ENCODE data around the gene LPP.

DNA sequence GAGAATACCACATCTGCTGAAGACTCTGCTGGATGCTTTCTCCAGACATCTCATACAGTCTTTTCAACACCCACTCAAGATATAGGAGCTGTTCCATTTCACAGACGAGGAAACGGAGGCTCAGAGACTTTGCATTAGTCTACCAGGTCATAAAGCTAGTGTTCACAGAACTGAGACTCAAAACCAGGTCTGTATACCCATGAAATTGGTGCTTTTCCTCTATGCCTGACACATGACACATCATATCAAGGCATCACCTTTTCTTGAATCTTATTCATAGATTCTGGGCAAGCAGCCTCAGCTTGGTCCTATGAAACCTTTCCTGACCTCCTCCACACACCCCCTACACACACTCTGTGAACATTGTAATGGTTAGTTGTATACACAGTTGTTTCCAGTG lies 101.2 kb downstream of the LPP start:
- TF ChIP-seq, protein P1, sequence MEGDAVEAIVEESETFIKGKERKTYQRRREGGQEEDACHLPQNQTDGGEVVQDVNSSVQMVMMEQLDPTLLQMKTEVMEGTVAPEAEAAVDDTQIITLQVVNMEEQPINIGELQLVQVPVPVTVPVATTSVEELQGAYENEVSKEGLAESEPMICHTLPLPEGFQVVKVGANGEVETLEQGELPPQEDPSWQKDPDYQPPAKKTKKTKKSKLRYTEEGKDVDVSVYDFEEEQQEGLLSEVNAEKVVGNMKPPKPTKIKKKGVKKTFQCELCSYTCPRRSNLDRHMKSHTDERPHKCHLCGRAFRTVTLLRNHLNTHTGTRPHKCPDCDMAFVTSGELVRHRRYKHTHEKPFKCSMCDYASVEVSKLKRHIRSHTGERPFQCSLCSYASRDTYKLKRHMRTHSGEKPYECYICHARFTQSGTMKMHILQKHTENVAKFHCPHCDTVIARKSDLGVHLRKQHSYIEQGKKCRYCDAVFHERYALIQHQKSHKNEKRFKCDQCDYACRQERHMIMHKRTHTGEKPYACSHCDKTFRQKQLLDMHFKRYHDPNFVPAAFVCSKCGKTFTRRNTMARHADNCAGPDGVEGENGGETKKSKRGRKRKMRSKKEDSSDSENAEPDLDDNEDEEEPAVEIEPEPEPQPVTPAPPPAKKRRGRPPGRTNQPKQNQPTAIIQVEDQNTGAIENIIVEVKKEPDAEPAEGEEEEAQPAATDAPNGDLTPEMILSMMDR (IDR thresholded peaks at IDR 0.05; ENCODE audit: borderline replicate concordance, extremely low read depth, low read length, poor library complexity, severe bottlenecking) = no peak
- TF ChIP-seq EZH2 (IDR thresholded peaks at IDR 0.05; ENCODE audit: borderline replicate concordance, low read depth, low read length, severe bottlenecking) = no peak

Data from DND-41 (cell line).